Measurements from ENCODE around the gene BCAP29.
A peak's percentile ranks its signal among the peaks of the same experiment; 100 is the strongest.

BCAP29 gene

GRCh38 chr7:107643938-107644308 lies 63.9 kb downstream of the BCAP29 start:
- Histone ChIP-seq H3K27me3 (ENCODE audit: control insufficient read depth in 1 of 2, insufficient read depth in 2 of 2, low read length in 2 of 2) (no peaks in the 10 kb centered on the region), H3K27ac (ENCODE audit: low read length) (no peak overlapping the region), H3K36me3 (ENCODE audit: control insufficient read depth in 2 of 2, insufficient read depth in 2 of 2, low read length in 2 of 2) (no peaks in the 10 kb centered on the region), H3K9me3 (ENCODE audit: control insufficient read depth in 2 of 2, low read length in 2 of 2) (no peaks in the 10 kb centered on the region), H3K9ac (ENCODE audit: low read length in 2 of 2) (no peak overlapping the region), H3K4me1 (ENCODE audit: control insufficient read depth, insufficient read depth, low read length) (no peaks in the 10 kb centered on the region), H3K4me3 (ENCODE audit: low read length in 2 of 2) (no peak overlapping the region)

GRCh38 chr7:107644309-107644974 lies 64.4 kb downstream of the BCAP29 start:
- Histone ChIP-seq H3K27ac (ENCODE audit: low read length) (no peak overlapping the region), H3K4me1 (ENCODE audit: control insufficient read depth, insufficient read depth, low read length) (no peaks in the 10 kb centered on the region), H3K4me3 (ENCODE audit: low read length in 2 of 2) (no peak overlapping the region), H3K9me3 (ENCODE audit: control insufficient read depth in 2 of 2, low read length in 2 of 2) (no peaks in the 10 kb centered on the region), H3K27me3 (ENCODE audit: control insufficient read depth in 1 of 2, insufficient read depth in 2 of 2, low read length in 2 of 2) (no peaks in the 10 kb centered on the region), H3K9ac (ENCODE audit: low read length in 2 of 2) (no peak overlapping the region), H3K36me3 (ENCODE audit: control insufficient read depth in 2 of 2, insufficient read depth in 2 of 2, low read length in 2 of 2) (no peaks in the 10 kb centered on the region)

- H3K4me3 ChIP-seq (ENCODE audit: low read length in 2 of 2) = no peak overlapping the region
- H3K27me3 ChIP-seq (ENCODE audit: control insufficient read depth in 1 of 2, insufficient read depth in 2 of 2, low read length in 2 of 2) = no peaks in the 10 kb centered on the region
- no peaks in the 10 kb centered on the region for H3K9me3 ChIP-seq (ENCODE audit: control insufficient read depth in 2 of 2, low read length in 2 of 2)
- no peak overlapping the region for H3K9ac ChIP-seq (ENCODE audit: low read length in 2 of 2)
- no peak overlapping the region for H3K27ac ChIP-seq (ENCODE audit: low read length)
- H3K36me3 ChIP-seq (ENCODE audit: control insufficient read depth in 2 of 2, insufficient read depth in 2 of 2, low read length in 2 of 2) = no peaks in the 10 kb centered on the region
- no peaks in the 10 kb centered on the region for H3K4me1 ChIP-seq (ENCODE audit: control insufficient read depth, insufficient read depth, low read length)
Observed at GRCh38 chr7:107652642-107653041, 72.6 kb downstream of the BCAP29 start.

- Histone ChIP-seq H3K9me3 (ENCODE audit: control insufficient read depth in 2 of 2, low read length in 2 of 2) (no peaks in the 10 kb centered on the region), H3K27ac (ENCODE audit: low read length) (no peak overlapping the region), H3K4me3 (ENCODE audit: low read length in 2 of 2) (no peak overlapping the region), H3K36me3 (ENCODE audit: control insufficient read depth in 2 of 2, insufficient read depth in 2 of 2, low read length in 2 of 2) (no peaks in the 10 kb centered on the region), H3K4me1 (ENCODE audit: control insufficient read depth, insufficient read depth, low read length) (peaks cover 18% of the 10 kb centered on the region), H3K27me3 (ENCODE audit: control insufficient read depth in 1 of 2, insufficient read depth in 2 of 2, low read length in 2 of 2) (peaks cover 19 to 28% of the 10 kb centered on the region in 2 donors), H3K9ac (ENCODE audit: low read length in 2 of 2) (no peak overlapping the region)
Observed at GRCh38 chr7:107658467-107658866, 78.4 kb downstream of the BCAP29 start.

- no peak overlapping the region for H3K4me3 ChIP-seq (ENCODE audit: low read length in 2 of 2)
- no peak overlapping the region for H3K27ac ChIP-seq (ENCODE audit: low read length)
- peaks cover 19 to 28% of the 10 kb centered on the region in 2 donors for H3K27me3 ChIP-seq (ENCODE audit: control insufficient read depth in 1 of 2, insufficient read depth in 2 of 2, low read length in 2 of 2)
Observed at GRCh38 chr7:107659666-107660065, 79.6 kb downstream of the BCAP29 start.

GRCh38 chr7:107660381-107661080 lies 80.5 kb downstream of the BCAP29 start, which contains the start of gene SLC26A4:
TSS of gene SLC26A4 (plus strand) at chr7:107660828. CDS start at chr7:107661642, 814 bp downstream.
- no peak within 1 kb of the TSS for H3K27ac ChIP-seq (ENCODE audit: low read length)
- H3K4me3 ChIP-seq (ENCODE audit: low read length in 2 of 2) = peak within 1 kb of the TSS; percentile 67 to 76
- H3K9ac ChIP-seq (ENCODE audit: low read length in 2 of 2) = no peak within 1 kb of the TSS
- H3K27me3 ChIP-seq (ENCODE audit: control insufficient read depth in 1 of 2, insufficient read depth in 2 of 2, low read length in 2 of 2) = peaks cover 19 to 28% of the 10 kb centered on the region in 2 donors
- peaks cover 18% of the 10 kb centered on the region for H3K4me1 ChIP-seq (ENCODE audit: control insufficient read depth, insufficient read depth, low read length)
- H3K36me3 ChIP-seq (ENCODE audit: control insufficient read depth in 2 of 2, insufficient read depth in 2 of 2, low read length in 2 of 2) = no peaks in the 10 kb centered on the region
- H3K9me3 ChIP-seq (ENCODE audit: control insufficient read depth in 2 of 2, low read length in 2 of 2) = no peaks in the 10 kb centered on the region

More at GRCh38 chr7:107659666-107660065, 79.6 kb downstream of the BCAP29 start:
- Histone ChIP-seq H3K36me3 (ENCODE audit: control insufficient read depth in 2 of 2, insufficient read depth in 2 of 2, low read length in 2 of 2) (no peaks in the 10 kb centered on the region), H3K4me1 (ENCODE audit: control insufficient read depth, insufficient read depth, low read length) (peaks cover 18% of the 10 kb centered on the region), H3K9me3 (ENCODE audit: control insufficient read depth in 2 of 2, low read length in 2 of 2) (no peaks in the 10 kb centered on the region), H3K9ac (ENCODE audit: low read length in 2 of 2) (no peak overlapping the region)

GRCh38 chr7:107661081-107661864 lies 81.2 kb downstream of the BCAP29 start:
- no peak overlapping the region for H3K9ac ChIP-seq (ENCODE audit: low read length in 2 of 2)
- H3K9me3 ChIP-seq (ENCODE audit: control insufficient read depth in 2 of 2, low read length in 2 of 2) = no peaks in the 10 kb centered on the region
- peaks cover 19 to 28% of the 10 kb centered on the region in 2 donors for H3K27me3 ChIP-seq (ENCODE audit: control insufficient read depth in 1 of 2, insufficient read depth in 2 of 2, low read length in 2 of 2)
- no peaks in the 10 kb centered on the region for H3K36me3 ChIP-seq (ENCODE audit: control insufficient read depth in 2 of 2, insufficient read depth in 2 of 2, low read length in 2 of 2)
- H3K4me1 ChIP-seq (ENCODE audit: control insufficient read depth, insufficient read depth, low read length) = peaks cover 18% of the 10 kb centered on the region
- H3K27ac ChIP-seq (ENCODE audit: low read length) = no peak overlapping the region
- H3K4me3 ChIP-seq (ENCODE audit: low read length in 2 of 2) = peak overlapping the region; percentile 67 to 76

GRCh38 chr7:107661865-107662379 lies 81.9 kb downstream of the BCAP29 start:
- no peaks in the 10 kb centered on the region for H3K9me3 ChIP-seq (ENCODE audit: control insufficient read depth in 2 of 2, low read length in 2 of 2)
- H3K9ac ChIP-seq (ENCODE audit: low read length in 2 of 2) = no peak overlapping the region
- H3K27me3 ChIP-seq (ENCODE audit: control insufficient read depth in 1 of 2, insufficient read depth in 2 of 2, low read length in 2 of 2) = peaks cover 21 to 28% of the 10 kb centered on the region in 2 donors
- no peaks in the 10 kb centered on the region for H3K36me3 ChIP-seq (ENCODE audit: control insufficient read depth in 2 of 2, insufficient read depth in 2 of 2, low read length in 2 of 2)
- H3K4me3 ChIP-seq (ENCODE audit: low read length in 2 of 2) = peak overlapping the region; percentile 67 to 76
- H3K4me1 ChIP-seq (ENCODE audit: control insufficient read depth, insufficient read depth, low read length) = peaks cover 18% of the 10 kb centered on the region
- no peak overlapping the region for H3K27ac ChIP-seq (ENCODE audit: low read length)

GRCh38 chr7:107663196-107663595 lies 83.2 kb downstream of the BCAP29 start:
- peaks cover 21 to 28% of the 10 kb centered on the region in 2 donors for H3K27me3 ChIP-seq (ENCODE audit: control insufficient read depth in 1 of 2, insufficient read depth in 2 of 2, low read length in 2 of 2)
- no peaks in the 10 kb centered on the region for H3K36me3 ChIP-seq (ENCODE audit: control insufficient read depth in 2 of 2, insufficient read depth in 2 of 2, low read length in 2 of 2)
- no peaks in the 10 kb centered on the region for H3K9me3 ChIP-seq (ENCODE audit: control insufficient read depth in 2 of 2, low read length in 2 of 2)
- H3K4me1 ChIP-seq (ENCODE audit: control insufficient read depth, insufficient read depth, low read length) = peaks cover 18% of the 10 kb centered on the region
- H3K9ac ChIP-seq (ENCODE audit: low read length in 2 of 2) = no peak overlapping the region
- H3K27ac ChIP-seq (ENCODE audit: low read length) = no peak overlapping the region
- no peak overlapping the region for H3K4me3 ChIP-seq (ENCODE audit: low read length in 2 of 2)

GRCh38 chr7:107666790-107667189 lies 86.7 kb downstream of the BCAP29 start:
- Histone ChIP-seq H3K36me3 (ENCODE audit: control insufficient read depth in 2 of 2, insufficient read depth in 2 of 2, low read length in 2 of 2) (no peaks in the 10 kb centered on the region), H3K9ac (ENCODE audit: low read length in 2 of 2) (no peak overlapping the region), H3K27ac (ENCODE audit: low read length) (no peak overlapping the region), H3K4me3 (ENCODE audit: low read length in 2 of 2) (no peak overlapping the region), H3K4me1 (ENCODE audit: control insufficient read depth, insufficient read depth, low read length) (peaks cover 3% of the 10 kb centered on the region), H3K9me3 (ENCODE audit: control insufficient read depth in 2 of 2, low read length in 2 of 2) (no peaks in the 10 kb centered on the region), H3K27me3 (ENCODE audit: control insufficient read depth in 1 of 2, insufficient read depth in 2 of 2, low read length in 2 of 2) (peaks cover 5 to 10% of the 10 kb centered on the region in 2 donors)

Measured in stomach smooth muscle (tissue), 2 donors.